HG03460 (cell line): ENCODE measurements around the gene C1orf21.

Experiments
- ATAC-seq: cut with Tn5 transposase; IDR thresholded peaks from one replicate; pipeline ENCODE4 v1.9.1; 2021; ENCODE audit not compliant: unreplicated experiment

Gene C1orf21

DNA sequence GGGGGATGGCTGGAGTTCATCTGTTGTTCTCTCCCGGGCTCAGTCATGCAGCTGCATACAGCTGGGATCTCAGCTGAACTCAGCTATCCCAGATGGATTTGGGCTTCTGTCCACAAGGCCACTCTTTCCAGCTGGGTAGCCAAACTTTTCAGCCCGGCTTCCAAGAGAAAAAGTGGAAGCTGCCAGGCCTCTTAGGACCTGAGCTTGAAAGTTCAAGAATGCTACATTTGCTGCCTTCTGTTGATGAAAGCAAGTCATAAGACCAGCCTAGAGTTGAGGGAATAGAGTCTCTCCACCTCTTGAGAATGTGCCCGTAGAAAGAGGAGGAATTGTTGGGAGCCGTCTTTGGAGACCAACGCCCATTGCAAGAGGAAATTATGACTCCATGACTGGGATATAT lies 95.3 kb downstream of the C1orf21 start:
- no peak for ATAC-seq

DNA sequence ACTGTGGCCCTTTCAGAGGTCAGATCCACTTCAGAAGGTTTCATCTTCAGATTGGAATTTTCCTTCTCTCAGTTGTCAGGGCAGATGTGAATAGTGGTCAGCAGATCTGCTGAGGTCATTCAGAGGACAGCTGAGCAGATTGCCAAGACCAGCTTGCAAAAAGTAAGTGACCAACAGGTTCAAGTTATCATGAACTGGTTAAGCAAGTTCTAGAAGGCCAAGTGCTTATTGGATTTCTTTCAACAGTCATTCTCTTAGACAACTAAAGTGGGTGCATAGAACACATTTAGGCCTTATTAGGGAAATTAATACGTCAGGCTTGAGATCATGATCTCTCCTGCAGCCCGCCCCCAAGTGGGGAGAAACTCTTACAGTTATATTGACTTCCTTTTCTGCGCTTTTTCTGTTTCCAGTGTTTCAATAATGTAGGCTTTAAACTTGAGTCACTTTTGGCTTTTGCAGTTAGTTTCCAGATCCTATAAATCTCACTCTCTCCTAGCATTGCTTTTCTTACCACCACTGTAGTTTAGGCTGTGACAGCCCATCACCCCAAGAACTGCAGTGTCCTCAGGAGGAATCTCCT lies 96.4 kb downstream of the C1orf21 start:
- ATAC-seq, result no peak

DNA sequence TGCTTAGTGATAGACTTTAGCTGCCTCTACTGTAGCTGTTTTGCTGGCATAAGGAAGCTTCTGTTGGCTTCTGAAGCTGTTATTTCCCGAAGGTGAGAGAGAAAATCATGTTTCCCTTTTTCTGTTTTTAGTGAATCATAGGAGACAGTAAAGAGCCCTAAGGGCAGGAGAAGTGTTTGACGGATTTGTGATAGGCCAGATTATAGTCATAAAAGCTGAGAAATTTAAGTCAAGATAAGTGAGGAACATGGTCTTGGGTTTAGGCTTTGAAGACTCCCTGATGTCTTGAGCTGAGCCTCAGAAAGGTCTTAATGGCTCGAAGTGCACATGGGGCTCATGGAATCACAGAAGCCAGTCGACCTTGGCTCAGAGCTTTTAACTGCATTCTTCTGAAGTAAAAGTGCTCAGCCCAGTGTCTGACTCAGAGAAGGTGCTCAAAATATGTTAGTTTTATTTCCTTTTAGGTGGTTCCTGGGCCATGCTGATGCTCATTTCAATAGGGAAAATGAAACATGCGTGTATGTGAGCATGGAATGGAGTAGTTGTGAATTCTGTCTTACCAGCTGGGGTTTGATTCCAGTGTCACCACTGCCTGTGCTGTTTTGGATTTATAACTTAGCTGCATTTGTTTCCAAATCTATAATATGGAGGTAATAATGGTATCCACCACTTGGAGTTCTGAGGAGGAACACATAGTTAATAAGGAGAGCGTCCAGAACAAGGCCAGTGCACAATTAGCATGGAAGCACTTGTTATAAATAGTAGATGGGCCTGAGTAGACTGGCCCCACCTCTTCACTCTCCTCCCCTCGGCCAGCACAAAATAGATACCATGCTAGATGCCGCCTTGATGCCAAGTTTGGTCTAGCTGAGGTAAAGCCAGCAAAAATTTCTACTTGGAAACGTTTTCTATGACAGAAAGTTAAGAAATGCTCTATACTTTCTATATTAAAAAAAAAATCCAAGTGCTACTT lies 99.2 kb downstream of the C1orf21 start:
- no peak for ATAC-seq

DNA sequence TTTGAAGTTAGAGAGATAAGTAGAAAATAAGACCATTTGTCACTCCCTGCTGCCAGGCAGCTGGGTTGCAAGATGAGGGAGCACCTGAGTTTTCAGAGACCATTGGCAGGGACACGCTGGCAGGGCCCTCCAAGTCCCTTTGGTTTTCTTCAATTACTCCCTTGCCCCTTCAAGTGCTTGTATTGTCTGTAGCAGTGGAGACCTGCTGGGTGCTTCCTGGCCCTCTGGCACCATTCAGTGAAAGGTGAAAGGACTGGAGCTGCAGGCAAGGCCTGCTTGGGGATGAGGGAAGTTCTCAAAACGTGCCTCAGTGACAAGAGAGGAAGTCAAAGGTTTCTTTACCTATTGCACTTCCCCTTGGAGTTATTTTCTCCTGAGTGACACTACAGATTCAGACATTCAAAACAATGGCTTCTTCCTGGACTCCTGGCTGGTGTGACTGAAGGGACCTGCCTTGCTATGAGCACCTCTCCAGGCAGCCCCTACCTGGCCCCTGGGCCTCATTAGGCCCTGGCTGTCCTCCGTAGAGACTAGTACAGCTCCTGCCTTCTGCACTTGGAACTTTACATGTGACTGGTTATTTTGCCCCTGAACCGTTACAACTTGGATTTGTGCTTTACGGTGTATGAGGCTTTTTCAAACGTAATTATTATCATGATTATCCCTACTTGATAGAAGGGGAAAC lies 100.1 kb downstream of the C1orf21 start:
- no peak for ATAC-seq

DNA sequence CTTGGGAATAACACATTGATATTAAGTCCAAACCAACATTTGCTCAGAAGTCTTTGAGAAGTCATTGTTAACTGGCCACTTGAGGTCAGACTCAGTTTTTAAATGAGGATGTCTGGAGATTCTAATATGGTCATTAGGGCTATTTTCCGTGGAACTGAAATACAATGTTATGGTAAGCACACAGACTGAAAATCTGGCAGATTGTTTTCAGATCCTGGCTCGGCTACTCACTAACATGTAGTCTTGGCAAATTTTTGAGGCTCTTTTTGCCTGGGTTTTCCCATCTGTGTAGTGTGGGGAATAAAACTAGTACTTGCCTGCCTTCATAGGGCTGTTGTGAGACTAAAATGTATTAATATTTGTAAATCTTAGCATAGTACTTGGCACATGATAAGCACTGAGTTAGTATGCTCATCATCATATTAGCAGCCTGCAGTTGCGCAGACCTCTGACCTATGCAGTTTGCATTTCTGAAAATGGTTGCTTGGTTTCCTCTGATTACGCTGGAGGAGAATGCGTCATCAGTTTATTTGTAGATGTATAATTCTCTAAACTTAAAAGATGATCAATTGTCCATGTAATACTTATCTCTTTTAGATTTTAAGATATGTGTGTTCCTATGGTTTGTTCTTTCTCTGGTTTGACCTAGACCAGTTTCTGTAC lies 100.8 kb downstream of the C1orf21 start:
- ATAC-seq, result no peak

DNA sequence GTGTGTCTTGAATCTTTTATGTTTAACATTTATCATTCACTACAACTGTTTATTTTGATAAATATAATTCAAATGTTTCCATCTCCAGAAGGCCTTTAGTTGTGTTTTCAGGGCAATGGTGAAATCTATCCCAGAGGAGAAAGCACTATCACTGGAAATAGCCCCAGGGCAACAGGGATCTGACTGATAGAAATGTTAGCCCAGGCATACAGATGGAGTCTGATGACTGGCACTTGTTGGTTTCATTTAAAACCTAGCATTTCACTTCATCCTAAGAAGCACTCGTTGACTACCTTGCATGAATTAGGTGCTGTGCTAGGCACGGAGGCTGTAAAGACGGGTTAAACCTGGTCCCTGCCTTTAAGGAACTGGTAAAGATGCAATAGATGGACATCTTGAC lies 103.1 kb downstream of the C1orf21 start:
- no peak for ATAC-seq

DNA sequence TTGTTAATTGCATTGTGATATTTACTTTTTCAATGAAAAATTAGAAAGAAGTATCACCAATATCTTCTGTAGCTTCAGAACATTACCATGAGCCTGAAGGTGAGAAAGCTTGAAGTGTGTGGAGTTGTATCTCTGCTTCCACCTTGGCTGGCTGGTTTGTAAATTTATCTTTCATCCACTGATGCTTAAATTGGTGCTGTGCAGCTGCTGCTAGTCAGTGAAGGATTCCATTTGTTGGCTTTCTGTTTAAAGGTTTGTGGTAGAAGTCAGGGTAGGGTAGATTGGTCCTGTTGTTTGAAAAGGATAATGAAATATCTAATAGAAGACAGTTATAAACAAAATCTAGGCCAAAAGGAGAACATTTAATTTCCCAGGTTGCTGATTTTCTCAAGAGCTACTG lies 105.7 kb downstream of the C1orf21 start:
- no peak for ATAC-seq

DNA sequence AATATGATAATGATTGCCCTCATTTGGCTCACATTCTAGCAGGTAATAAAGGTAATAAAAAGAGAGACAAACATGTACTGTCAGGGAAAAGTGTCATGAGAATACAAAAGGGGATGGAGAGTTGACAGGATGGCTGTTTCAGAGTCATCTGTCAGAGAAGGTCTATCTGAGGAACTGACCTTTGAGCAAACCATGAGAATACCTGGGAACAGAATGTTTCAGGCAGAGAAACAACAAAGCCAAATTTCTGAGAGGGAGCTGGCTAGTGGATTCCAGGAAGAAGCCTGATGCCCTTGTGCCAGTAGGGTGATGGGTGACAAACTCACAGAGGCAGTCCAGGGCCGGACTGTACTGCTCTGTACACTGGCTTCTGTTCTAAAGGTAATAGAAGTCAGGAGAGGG lies 107.2 kb downstream of the C1orf21 start:
- ATAC-seq, result no peak

DNA sequence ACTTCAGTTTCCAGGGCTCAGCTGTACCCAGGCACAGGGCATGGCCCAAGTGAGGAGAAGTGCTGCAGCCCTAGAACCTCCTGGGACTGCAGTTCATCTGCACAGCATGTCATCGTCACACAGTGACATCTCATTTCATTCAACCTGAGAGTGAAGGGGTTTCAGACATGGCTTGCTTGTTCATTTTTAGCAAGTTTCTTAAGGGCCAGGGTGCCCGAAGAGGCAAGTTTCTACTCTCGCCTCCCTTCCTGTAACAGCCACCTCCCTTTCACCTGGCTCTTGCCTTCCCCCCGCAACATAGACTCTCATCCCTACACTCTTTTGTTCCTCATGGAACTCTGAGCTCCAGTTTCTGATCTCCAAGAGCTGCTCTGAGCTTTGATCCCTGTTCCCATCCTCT lies 108.1 kb downstream of the C1orf21 start:
- ATAC-seq, result peak; percentile 71

DNA sequence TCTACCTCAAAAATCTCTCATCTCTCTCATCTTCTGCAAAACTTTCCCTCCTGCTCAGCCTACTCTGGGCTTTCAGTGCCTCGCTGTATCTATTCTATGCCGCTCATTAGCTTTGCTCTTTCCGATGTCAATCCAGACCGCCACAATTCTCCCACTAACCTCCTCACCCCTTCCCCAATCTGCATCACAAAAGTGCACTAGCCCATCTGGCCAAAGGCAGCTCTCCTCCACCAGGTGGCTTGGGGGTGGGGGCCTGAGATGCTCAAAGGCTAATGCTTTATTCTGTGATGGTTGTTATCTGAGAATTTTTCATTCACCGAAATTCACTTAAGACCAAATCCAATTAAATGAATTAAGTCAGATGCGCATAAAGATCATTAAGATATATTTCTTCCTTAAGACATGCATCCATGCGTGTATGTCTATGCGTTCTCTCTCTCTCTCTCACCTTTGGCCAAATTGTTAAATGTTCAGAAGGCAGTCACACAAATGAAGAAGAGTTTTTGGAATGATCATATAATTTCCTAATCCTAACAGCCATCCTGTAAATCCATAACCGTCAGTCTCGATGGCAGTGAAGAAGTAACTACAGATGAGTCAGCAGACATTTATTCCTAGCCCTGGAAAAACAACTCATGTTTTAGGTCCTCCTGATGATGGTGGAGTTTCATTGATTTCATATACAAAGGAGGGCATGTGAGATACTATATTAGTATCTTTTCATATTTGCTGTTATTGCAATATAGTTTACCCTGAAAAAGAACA lies 111.3 kb downstream of the C1orf21 start:
- no peak for ATAC-seq

DNA sequence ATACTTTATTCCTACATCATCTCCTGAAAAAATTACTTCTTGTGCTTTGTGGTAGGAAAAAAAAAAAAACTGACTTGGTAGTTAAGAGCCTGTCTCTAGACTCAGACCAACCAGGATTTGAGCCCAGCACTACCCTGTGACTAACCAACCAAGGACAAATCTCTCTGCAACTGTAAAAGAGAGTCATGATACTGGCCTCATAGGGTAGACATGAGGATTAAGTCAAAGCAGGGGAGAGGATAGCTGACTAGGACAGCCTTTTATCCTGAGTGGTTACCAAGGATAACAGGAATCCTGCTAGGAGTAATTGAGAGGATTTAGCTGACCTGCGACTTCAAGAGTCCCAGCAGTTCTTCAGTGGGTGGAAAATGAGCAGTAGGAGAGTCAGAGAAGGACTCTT lies 112.8 kb downstream of the C1orf21 start:
- ATAC-seq, result no peak

DNA sequence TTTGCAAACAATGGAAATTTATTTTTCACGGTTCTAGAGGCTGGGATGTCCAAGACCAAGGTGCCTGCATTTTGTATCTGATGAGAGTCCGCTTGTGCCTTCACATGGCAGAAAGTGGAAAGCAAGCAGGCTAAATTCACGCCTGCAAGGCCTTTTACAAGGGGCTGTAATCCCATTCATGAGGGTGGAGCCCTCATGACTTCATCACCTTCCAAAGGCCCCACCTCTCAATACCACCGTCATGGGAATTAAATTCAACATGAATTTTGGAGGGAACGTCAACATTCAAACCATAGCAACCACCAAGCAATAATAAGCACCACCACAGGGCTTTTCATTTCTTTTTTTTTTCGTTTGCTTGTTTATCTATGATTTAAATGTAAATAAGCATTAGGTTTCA lies 115.3 kb downstream of the C1orf21 start:
- no peak for ATAC-seq

DNA sequence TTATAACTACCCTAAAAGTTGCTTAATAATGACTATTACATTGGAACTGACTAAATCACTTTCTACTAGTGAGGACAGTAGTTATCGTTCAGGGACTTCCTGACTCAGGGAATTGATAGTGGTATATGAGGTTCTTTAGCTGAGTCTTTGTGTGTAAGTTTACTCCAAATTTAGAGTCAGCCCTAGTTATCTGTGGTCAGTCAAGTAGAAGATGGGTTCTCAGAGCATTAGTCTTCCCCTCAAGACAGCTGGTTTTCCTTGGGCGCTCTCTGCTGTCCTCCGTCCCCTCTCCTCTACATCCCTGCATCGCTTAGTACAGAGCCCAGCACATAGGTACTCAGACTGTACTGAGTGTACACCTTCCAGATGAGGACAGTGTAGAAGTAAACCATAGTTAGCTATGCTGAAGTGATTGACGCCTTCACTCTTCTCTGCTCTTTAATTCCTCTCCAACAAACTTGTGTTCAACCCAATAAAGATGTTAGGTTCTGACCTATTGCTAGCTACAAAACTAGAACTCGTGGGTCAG lies 116.5 kb downstream of the C1orf21 start:
- ATAC-seq, result no peak

DNA sequence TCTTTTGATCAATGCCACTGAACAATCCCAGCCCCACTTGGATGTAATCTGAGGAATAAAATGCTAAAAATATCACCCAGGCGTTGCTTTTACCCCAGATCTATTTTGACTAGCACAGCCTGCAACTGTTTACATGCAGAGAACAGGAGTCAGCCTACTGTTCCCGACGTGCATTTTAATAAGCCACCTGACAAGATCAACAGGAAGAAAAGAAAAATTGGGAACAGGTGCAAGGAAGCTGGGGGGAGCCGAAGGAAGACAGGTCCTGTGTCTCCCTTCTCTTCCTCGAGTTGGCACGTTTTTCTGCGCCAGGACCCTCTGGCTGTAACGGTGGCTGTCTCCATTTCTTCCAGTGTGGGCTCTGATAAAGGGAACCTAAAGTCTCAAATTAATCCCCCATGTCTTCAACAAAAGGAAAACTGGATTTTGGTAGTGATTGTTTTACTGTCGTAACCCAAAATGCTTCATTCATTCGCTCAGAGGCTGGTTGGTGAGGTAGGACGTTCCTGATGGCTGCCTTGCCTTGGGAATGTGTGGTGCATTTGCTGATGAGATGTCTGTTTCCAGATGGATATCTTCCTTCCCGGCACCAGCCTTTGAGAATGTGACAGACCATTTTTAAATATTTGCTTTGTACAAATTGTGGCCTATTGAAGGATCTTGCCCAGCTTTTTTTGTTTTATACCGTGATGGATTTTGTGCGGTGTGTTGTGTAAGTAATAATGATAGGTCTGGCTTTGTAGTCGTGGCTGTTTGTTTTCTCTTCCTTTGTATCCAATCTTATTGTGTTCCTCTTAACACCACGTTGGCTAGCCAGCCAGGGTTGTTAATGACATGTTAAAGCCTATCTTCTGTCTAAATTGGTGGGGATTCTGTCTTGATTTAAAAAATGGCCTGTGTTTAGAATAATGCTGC lies 117.5 kb downstream of the C1orf21 start:
- ATAC-seq, result no peak

DNA sequence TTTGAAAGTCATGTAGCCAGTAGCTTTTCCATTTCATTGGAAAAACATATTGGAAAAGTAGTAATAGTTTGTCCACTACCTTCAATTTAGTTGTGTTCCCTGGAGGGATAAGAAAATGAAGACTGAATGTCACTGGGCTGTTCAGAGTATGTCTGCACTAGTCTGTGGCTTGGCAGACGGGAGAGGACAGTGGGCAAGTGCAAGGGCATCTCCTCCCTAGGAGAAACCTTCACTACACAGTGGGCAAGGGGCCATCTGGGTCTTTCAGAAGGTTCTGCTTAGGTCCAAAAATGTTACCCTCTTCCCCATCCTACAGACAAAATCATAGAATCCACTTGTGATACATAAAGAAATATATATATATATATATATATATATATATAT lies 118.1 kb downstream of the C1orf21 start:
- no peak for ATAC-seq

DNA sequence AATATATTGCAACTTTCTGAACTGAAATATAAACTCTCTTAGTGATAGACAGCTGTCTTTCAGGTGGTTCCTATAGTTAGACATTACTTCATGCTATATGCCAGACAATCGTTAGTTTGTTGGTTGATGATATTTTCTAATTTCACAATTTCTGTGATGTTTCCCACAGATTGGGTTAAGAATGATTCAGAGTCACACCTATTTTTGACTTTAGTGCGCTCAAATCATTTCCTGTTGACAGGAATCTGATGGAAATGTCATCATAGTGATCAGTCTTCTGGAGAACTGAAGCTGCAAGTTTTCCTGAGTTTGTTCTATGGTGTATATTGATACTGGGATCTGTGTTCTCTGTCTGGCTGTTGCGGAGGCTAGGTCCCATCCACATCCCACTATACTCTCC lies 119.7 kb downstream of the C1orf21 start:
- no peak for ATAC-seq

DNA sequence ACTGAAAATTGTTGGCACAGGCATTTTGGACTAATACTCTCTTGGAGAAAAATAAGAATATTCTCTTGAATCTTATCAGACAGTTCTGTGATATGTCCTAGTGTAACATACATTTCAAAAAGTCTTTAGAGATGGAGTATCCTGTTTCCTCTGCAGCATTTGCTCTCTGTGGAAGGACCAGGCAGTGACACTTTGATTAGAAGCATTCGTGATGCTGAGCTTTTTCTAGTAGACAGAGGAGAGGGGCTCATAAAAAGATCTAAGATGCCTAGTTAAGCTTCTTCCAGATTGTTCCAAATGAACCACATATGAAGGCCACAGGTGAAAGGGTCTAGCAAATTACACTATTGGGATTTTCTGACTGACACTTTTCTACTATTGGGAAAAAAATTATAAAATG lies 120.3 kb downstream of the C1orf21 start:
- no peak for ATAC-seq

DNA sequence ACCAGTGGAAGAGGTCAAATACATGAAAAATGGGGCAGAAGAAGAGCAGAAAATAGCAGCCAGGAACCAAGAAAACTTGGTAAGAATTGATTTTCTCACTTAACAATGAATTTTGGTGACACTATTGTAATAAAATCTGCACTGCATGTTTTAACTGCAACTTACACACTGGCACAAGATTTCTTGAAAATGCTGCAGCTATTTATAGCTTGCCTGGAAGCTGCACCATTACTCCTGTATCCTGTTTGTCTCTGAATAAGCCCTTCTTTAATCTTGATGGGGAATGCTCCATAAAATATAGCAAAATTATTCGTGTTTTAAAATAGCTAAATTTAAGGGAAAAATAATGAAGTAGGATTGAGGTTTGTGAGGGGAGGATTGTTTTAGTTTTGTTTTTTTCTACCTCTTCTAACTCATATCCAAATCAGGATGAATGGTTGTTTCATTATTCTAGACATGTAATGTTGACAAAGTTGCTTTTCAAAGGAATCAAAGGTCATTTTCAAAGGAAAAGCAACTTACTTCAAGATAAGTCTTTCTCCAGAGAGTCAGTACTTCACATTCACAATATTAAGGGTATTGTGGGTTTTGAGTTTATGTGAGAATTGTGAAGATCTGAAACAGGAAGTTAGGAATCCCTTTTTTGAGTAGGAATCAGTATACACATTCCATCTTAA lies 120.9 kb downstream of the C1orf21 start:
- no peak for ATAC-seq

DNA sequence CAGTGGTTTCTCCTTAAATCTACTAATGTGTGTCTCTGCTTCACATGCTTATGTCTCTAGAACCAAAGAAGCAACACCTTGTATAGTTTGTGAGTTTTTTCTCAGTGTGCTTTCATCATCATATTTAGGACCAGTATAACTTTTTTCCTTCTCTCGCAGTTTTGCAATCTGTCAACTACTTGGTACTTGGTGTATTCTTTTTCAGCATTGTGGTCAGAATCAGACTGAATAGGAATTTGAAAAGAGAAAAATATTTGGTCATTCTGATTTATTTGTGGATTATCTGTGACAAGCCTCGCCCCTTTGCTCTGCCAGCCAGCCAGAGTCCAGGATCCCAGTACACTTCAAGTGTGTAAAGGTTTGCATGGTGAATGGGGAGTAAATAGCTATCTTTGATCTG lies 122.3 kb downstream of the C1orf21 start:
- no peak for ATAC-seq
